HG03558 (cell line): ENCODE measurements around the gene TM9SF4.
"Not testable (repeated sequence)": the region's sequence is repeated elsewhere in the genome, so short reads cannot be mapped to it uniquely, and the experiment has no call there.

Source experiments
- ATAC-seq: cut with Tn5 transposase; IDR thresholded peaks from one replicate; pipeline ENCODE4 v1.9.1; 2021; ENCODE audit warnings: moderate number of reproducible peaks; ENCODE audit not compliant: unreplicated experiment; ENCODE audit errors: extremely low read depth

Gene TM9SF4

GRCh38 chr20:32183947-32184635, 74.6 kb downstream of the TM9SF4 start:
- ATAC-seq: no peak

- no peak for ATAC-seq
Measured at GRCh38 chr20:32184961-32185603, 75.6 kb downstream of the TM9SF4 start.

GRCh38 chr20:32186506-32186905, 77.0 kb downstream of the TM9SF4 start:
- ATAC-seq: no peak

GRCh38 chr20:32188376-32189122, 79.0 kb downstream of the TM9SF4 start:
- no peak for ATAC-seq

GRCh38 chr20:32189123-32189410, 79.6 kb downstream of the TM9SF4 start:
- no peak for ATAC-seq

GRCh38 chr20:32189691-32190615, 80.4 kb downstream of the TM9SF4 start:
- ATAC-seq: no peak

- no peak for ATAC-seq
Measured at GRCh38 chr20:32190616-32191415, 81.3 kb downstream of the TM9SF4 start.

GRCh38 chr20:32191422-32191821, 81.9 kb downstream of the TM9SF4 start:
- ATAC-seq: no peak

- ATAC-seq: no peak
Measured at GRCh38 chr20:32191873-32192272, 82.4 kb downstream of the TM9SF4 start.

- no peak for ATAC-seq
Measured at GRCh38 chr20:32192698-32193097, 83.2 kb downstream of the TM9SF4 start.

GRCh38 chr20:32193336-32193735, 83.8 kb downstream of the TM9SF4 start:
- not testable (repeated sequence) for ATAC-seq

- no peak for ATAC-seq
Measured at GRCh38 chr20:32193996-32194395, 84.5 kb downstream of the TM9SF4 start.

GRCh38 chr20:32195581-32195980, 86.1 kb downstream of the TM9SF4 start:
- no peak for ATAC-seq

GRCh38 chr20:32196613-32197012, 87.1 kb downstream of the TM9SF4 start:
- not testable (repeated sequence) for ATAC-seq

- not testable (repeated sequence) for ATAC-seq
Measured at GRCh38 chr20:32197136-32197535, 87.6 kb downstream of the TM9SF4 start.

GRCh38 chr20:32199006-32199405, 89.5 kb downstream of the TM9SF4 start:
- ATAC-seq: no peak

- ATAC-seq: no peak
Measured at GRCh38 chr20:32201296-32201976, 91.9 kb downstream of the TM9SF4 start.

- no peak for ATAC-seq
Measured at GRCh38 chr20:32201977-32202363, 92.5 kb downstream of the TM9SF4 start.
